Small intestine (tissue), 7 donors: ENCODE results near the gene PRKN. TPM values are rescaled to one million over a fixed set of nuclear protein-coding genes. Genes with fewer than 3 reads are reported as not detected.
A peak's percentile ranks its signal among the peaks of the same experiment; 100 is the strongest.

Experiments
- DNase-seq, 2 donors: peaks; one replicate each; pipeline versions ENCODE4 v3.0.0 to v3.0.0-alpha.2; 2013
- FAIRE-seq: peaks from 2 replicates; lab custom pipeline; 2012; peaks lifted over from hg19 to GRCh38; lab: Jason Lieb, UNC
- H3K27ac ChIP-seq, 3 donors: one replicate each; pipeline ENCODE4 v1.5.1; 2013; ENCODE audit warnings: low read length in 2 of 3, mild to moderate bottlenecking in 2 of 3, control low read depth in 1 of 3, inconsistent platforms in 1 of 3, low read depth in 1 of 3, moderate library complexity in 1 of 3
- H3K27me3 ChIP-seq, 3 donors: one replicate each; pipeline ENCODE4 v1.6.1; 2013; ENCODE audit warnings: low read length in 3 of 3, inconsistent platforms in 1 of 3; ENCODE audit not compliant: control insufficient read depth in 3 of 3, insufficient read depth in 3 of 3
- H3K36me3 ChIP-seq, 3 donors: one replicate each; pipeline ENCODE4 v1.6.1; 2013; ENCODE audit warnings: low read length in 3 of 3, inconsistent platforms in 1 of 3, low read depth in 1 of 3, mild to moderate bottlenecking in 1 of 3, moderate library complexity in 1 of 3; ENCODE audit not compliant: control insufficient read depth in 3 of 3, insufficient read depth in 2 of 3
- H3K4me1 ChIP-seq, 3 donors: one replicate each; pipeline ENCODE4 v1.6.1; 2013; ENCODE audit warnings: low read length in 2 of 3, inconsistent platforms in 1 of 3, low read depth in 1 of 3, mild to moderate bottlenecking in 1 of 3, moderate library complexity in 1 of 3; ENCODE audit not compliant: control insufficient read depth in 3 of 3, insufficient read depth in 2 of 3
- H3K4me3 ChIP-seq, 3 donors: one replicate each; pipeline ENCODE4 v1.5.1; 2013; ENCODE audit warnings: low read length in 3 of 3, control low read depth in 1 of 3, inconsistent platforms in 1 of 3, low read depth in 1 of 3, mild to moderate bottlenecking in 1 of 3, moderate library complexity in 1 of 3
- H3K9me3 ChIP-seq, 2 donors: one replicate each; pipeline ENCODE4 v1.6.1; 2013; ENCODE audit warnings: low read depth in 1 of 2, low read length in 1 of 2; ENCODE audit not compliant: control insufficient read depth in 2 of 2, insufficient read depth in 1 of 2
- WGBS, 3 donors: extraction: QIAGEN DNeasy Blood & Tissue Kit; methylation state at CpG; one replicate each; pipeline ENCODE4 v1.1.7; 2013; 5-methylcytosine and 5-hydroxymethylcytosine counted together
- polyA plus RNA-seq, 4 donors: library from polyadenylated mRNA; stranded (reverse) in 3 of 4; unstranded in 1 of 4; fragments of 200-250 nt in 3 of 4; fragments of 120-200 nt in 1 of 4; gene quantifications; one replicate each; pipeline versions ENCODE4 v1.2.1 to v1.2.3, GENCODE V29; 2013
- donor health status: healthy with polysubstance abuse.
- donor health status: control.
- donor health status: control.
- donor health status: Bipolar disorder and iron deficiency.
- donor health status: healthy.

The PRKN gene
- polyA plus RNA-seq, 4 donors = 0.27 to 2.3 (median 1.0) TPM

GRCh38 chr6:161943561-161943960, 784.0 kb downstream of the PRKN start:
- Histone ChIP-seq H3K9me3 (no peaks in the 10 kb centered on the region), H3K27me3 (no peaks in the 10 kb centered on the region), H3K4me1 (no peaks in the 10 kb centered on the region), H3K27ac (no peak overlapping the region), H3K4me3 (no peak overlapping the region), H3K36me3 (no peaks in the 10 kb centered on the region)
- DNase-seq (no peak), FAIRE-seq (no peak)

- FAIRE-seq (no peak), DNase-seq (peak; percentile 30)
- Histone ChIP-seq H3K27me3 (no peaks in the 10 kb centered on the region), H3K36me3 (no peaks in the 10 kb centered on the region), H3K4me3 (no peak overlapping the region), H3K4me1 (no peaks in the 10 kb centered on the region), H3K9me3 (no peaks in the 10 kb centered on the region), H3K27ac (no peak overlapping the region)
- WGBS, 3 donors = 56 to 78% (median 57%) methylated on average over 3 of the region's 3 CpGs
Observed at GRCh38 chr6:161941565-161941964, 786.0 kb downstream of the PRKN start.

DNA sequence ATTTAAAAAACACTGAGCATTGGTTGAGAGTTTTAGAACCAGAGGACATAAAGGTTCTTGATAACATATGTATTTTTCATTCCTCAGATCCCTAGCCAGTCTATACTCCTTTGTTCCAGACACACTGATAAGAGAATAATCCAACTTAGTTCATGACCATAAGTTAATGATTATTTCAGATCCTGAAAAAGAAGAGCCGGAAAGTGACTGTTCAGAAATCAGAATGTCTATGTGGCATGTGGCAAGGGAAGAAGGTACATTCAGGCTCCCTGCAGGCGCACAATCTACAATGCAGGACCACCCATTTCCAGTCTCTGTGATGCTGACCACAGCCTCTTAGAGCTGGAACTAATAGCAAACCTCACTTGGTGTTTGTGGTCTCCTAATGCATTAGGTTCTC, 787.0 kb downstream of the PRKN start:
- no peak for FAIRE-seq
- H3K9me3 ChIP-seq = no peaks in the 10 kb centered on the region
- H3K4me3 ChIP-seq = no peak overlapping the region
- no peaks in the 10 kb centered on the region for H3K27me3 ChIP-seq
- H3K36me3 ChIP-seq = no peaks in the 10 kb centered on the region
- H3K27ac ChIP-seq = no peak overlapping the region
- DNase-seq = peak; percentile 8 to 30
- H3K4me1 ChIP-seq = no peaks in the 10 kb centered on the region
- 45 to 79% (median 76%) methylated on average over 2 of the region's 2 CpGs for WGBS, 3 donors

GRCh38 chr6:161926324-161926723, 801.2 kb downstream of the PRKN start:
- Histone ChIP-seq H3K27me3 (no peaks in the 10 kb centered on the region), H3K36me3 (no peaks in the 10 kb centered on the region), H3K27ac (no peak overlapping the region), H3K4me3 (no peak overlapping the region), H3K4me1 (no peaks in the 10 kb centered on the region), H3K9me3 (no peaks in the 10 kb centered on the region)
- DNase-seq = no peak
- no peak for FAIRE-seq
- 88 to 94% (median 88%) methylated on average over 5 of the region's 5 CpGs for WGBS, 3 donors

- DNase-seq = no peak
- FAIRE-seq = no peak
- Histone ChIP-seq H3K27ac (no peak overlapping the region), H3K27me3 (no peaks in the 10 kb centered on the region), H3K4me3 (no peak overlapping the region), H3K9me3 (no peaks in the 10 kb centered on the region), H3K36me3 (no peaks in the 10 kb centered on the region), H3K4me1 (no peaks in the 10 kb centered on the region)
- 54 to 66% (median 59%) methylated on average over 5 of the region's 5 CpGs for WGBS, 3 donors
Observed at GRCh38 chr6:161924516-161925116, 803.0 kb downstream of the PRKN start.

- Histone ChIP-seq H3K27ac (no peak overlapping the region), H3K4me3 (no peak overlapping the region), H3K27me3 (no peaks in the 10 kb centered on the region), H3K9me3 (no peaks in the 10 kb centered on the region), H3K36me3 (no peaks in the 10 kb centered on the region), H3K4me1 (no peaks in the 10 kb centered on the region)
- FAIRE-seq (no peak), DNase-seq (peak; percentile 81 to 83)
- 0 to 13% (median 3%) methylated on average over 1 of the region's 1 CpG for WGBS, 3 donors
Observed at GRCh38 chr6:161922631-161923119, 804.9 kb downstream of the PRKN start.

- WGBS, 3 donors = 57 to 61% (median 60%) methylated on average over 3 of the region's 3 CpGs
Observed at GRCh38 chr6:161921602-161922395, 805.8 kb downstream of the PRKN start.

GRCh38 chr6:161919691-161920090, 807.9 kb downstream of the PRKN start:
- no peak overlapping the region for H3K27ac ChIP-seq
- no peaks in the 10 kb centered on the region for H3K9me3 ChIP-seq
- H3K36me3 ChIP-seq = no peaks in the 10 kb centered on the region
- no peak for DNase-seq
- no peak overlapping the region for H3K4me3 ChIP-seq
- no peaks in the 10 kb centered on the region for H3K27me3 ChIP-seq
- FAIRE-seq = no peak
- H3K4me1 ChIP-seq = no peaks in the 10 kb centered on the region
- 58 to 73% (median 64%) methylated on average over 2 of the region's 2 CpGs for WGBS, 3 donors

More at GRCh38 chr6:161921602-161922395, 805.8 kb downstream of the PRKN start:
- H3K4me3 ChIP-seq = no peak overlapping the region
- H3K27ac ChIP-seq = no peak overlapping the region
- no peak for DNase-seq
- no peaks in the 10 kb centered on the region for H3K36me3 ChIP-seq
- no peaks in the 10 kb centered on the region for H3K4me1 ChIP-seq
- H3K27me3 ChIP-seq = no peaks in the 10 kb centered on the region
- no peak for FAIRE-seq
- H3K9me3 ChIP-seq = no peaks in the 10 kb centered on the region
